Neural cell (in vitro differentiated cells): ENCODE results near the gene SLC43A3. TPM values are rescaled to one million over a fixed set of nuclear protein-coding genes. Genes with fewer than 3 reads are reported as not detected.

ENCODE experiments used
- H2AFZ ChIP-seq: fragments of 200-600, 300-800 bp; sonication (generic), shearing (Covaris generic); 2 replicates; pipeline ENCODE4 v1.6.0; 2014; ENCODE audit warnings: low read depth, mild to moderate bottlenecking, antibody characterized with exemption, low read length, moderate library complexity
- H3F3A ChIP-seq: fragments of 200-600 bp; shearing (Covaris generic); 2 replicates; pipeline ENCODE4 v1.6.1; 2016; ENCODE audit warnings: mild to moderate bottlenecking, moderate library complexity, mixed read lengths, antibody characterized with exemption, low read length; ENCODE audit not compliant: insufficient read depth, poor library complexity, severe bottlenecking
- H3K27ac ChIP-seq: fragments of 200-600, 300-800 bp; sonication (generic), shearing (Covaris generic); 2 replicates; pipeline ENCODE4 v1.5.1; 2014; ENCODE audit warnings: mild to moderate bottlenecking, low read length, moderate library complexity
- H3K27me3 ChIP-seq: fragments of 300-800, 200-600 bp; sonication (generic), shearing (Covaris generic); 2 replicates; pipeline ENCODE4 v1.6.0; 2014; ENCODE audit warnings: mild to moderate bottlenecking, low read depth, low read length, moderate library complexity; ENCODE audit not compliant: insufficient read depth
- H3K36me3 ChIP-seq: fragments of 300-800, 200-600 bp; sonication (generic), shearing (Covaris generic); 2 replicates; pipeline ENCODE4 v1.5.1; 2014; ENCODE audit warnings: mild to moderate bottlenecking, antibody characterized with exemption, low read length, moderate library complexity; ENCODE audit not compliant: insufficient read depth
- H3K4me2 ChIP-seq: fragments of 300-800, 200-600 bp; sonication (generic), shearing (Covaris generic); 2 replicates; pipeline ENCODE4 v1.6.0; 2014; ENCODE audit warnings: mild to moderate bottlenecking, low read length
- H3K4me3 ChIP-seq: fragments of 300-800, 200-600 bp; sonication (generic), shearing (Covaris generic); 2 replicates; pipeline ENCODE4 v1.5.1; 2014; ENCODE audit warnings: mild to moderate bottlenecking, low read length, moderate library complexity
- H3K79me2 ChIP-seq: fragments of 200-600 bp; shearing (Covaris generic); replicated peaks from 2 replicates; pipeline ENCODE4 v1.6.0; 2014; ENCODE audit warnings: mild to moderate bottlenecking, low read length, moderate library complexity; ENCODE audit not compliant: insufficient read depth
- H3K9ac ChIP-seq: fragments of 300-800, 200-600 bp; sonication (generic), shearing (Covaris generic); 2 replicates; pipeline ENCODE4 v1.6.1; 2016; ENCODE audit warnings: mild to moderate bottlenecking, low read length, mixed read lengths
- H3K9me2 ChIP-seq: fragments of 200-600 bp; shearing (Covaris generic); 2 replicates; pipeline ENCODE4 v1.6.1; 2016; ENCODE audit warnings: mild to moderate bottlenecking, low read length, mixed read lengths; ENCODE audit not compliant: insufficient read depth
- H3K9me3 ChIP-seq: fragments of 200-600, 300-800 bp; sonication (generic), shearing (Covaris generic); 2 replicates; pipeline ENCODE4 v1.6.1; 2016; ENCODE audit warnings: mild to moderate bottlenecking, mixed run types, low read length, moderate library complexity, mixed read lengths
- H4K20me1 ChIP-seq: fragments of 200-600 bp; shearing (Covaris generic); 2 replicates; pipeline ENCODE4 v1.6.1; 2016; ENCODE audit warnings: mild to moderate bottlenecking, mixed run types; ENCODE audit not compliant: insufficient read depth
- CTCF ChIP-seq: fragments of 450-650 bp; IDR thresholded peaks from 2 replicates; pipeline ENCODE4 v1.5.1; 2014; ENCODE audit warnings: antibody characterized with exemption, mild to moderate bottlenecking, moderate library complexity; ENCODE audit not compliant: poor library complexity, severe bottlenecking
- EP300 ChIP-seq: fragments of 450-650 bp; conservative IDR thresholded peaks from 2 replicates; pipeline ENCODE4 v1.6.1; 2014; ENCODE audit warnings: antibody characterized with exemption, mild to moderate bottlenecking, moderate library complexity; ENCODE audit not compliant: poor library complexity, severe bottlenecking
- EZH2 ChIP-seq: fragments of 200-600, 300-800 bp; shearing (Covaris generic), sonication (generic); IDR thresholded peaks from 2 replicates; pipeline ENCODE4 v1.6.1; 2014; ENCODE audit warnings: antibody characterized with exemption, low read length, borderline replicate concordance, mild to moderate bottlenecking; ENCODE audit not compliant: insufficient read depth, poor library complexity, severe bottlenecking
- MXI1 ChIP-seq: fragments of 450-650 bp; conservative IDR thresholded peaks from 2 replicates; pipeline ENCODE4 v1.6.1; 2014; ENCODE audit warnings: antibody characterized with exemption, mild to moderate bottlenecking; ENCODE audit not compliant: poor library complexity, severe bottlenecking
- POLR2AphosphoS5 ChIP-seq: IDR thresholded peaks from 2 replicates; pipeline ENCODE4 v1.6.1; 2012
- RAD21 ChIP-seq: fragments of 450-650 bp; conservative IDR thresholded peaks from 2 replicates; pipeline ENCODE4 v1.6.1; 2014; ENCODE audit warnings: antibody characterized with exemption, mild to moderate bottlenecking, moderate library complexity
- SMC3 ChIP-seq: fragments of 450-650 bp; conservative IDR thresholded peaks from 2 replicates; pipeline ENCODE4 v1.6.1; 2014; ENCODE audit warnings: antibody characterized with exemption, mild to moderate bottlenecking, moderate library complexity; ENCODE audit not compliant: poor library complexity
- TAF1 ChIP-seq: IDR thresholded peaks from 2 replicates; pipeline ENCODE4 v1.6.1; 2012; ENCODE audit warnings: low read depth
- polyA plus RNA-seq: library from polyadenylated mRNA; depleted of rRNA; stranded (reverse); fragments of >200 nt; gene quantifications from 2 replicates; pipeline ENCODE4 v1.2.3, GENCODE V29; 2014
- TF ChIP-seq, protein P1 (sequence below): IDR thresholded peaks from 2 replicates; pipeline ENCODE4 v1.6.1; 2012; ENCODE audit warnings: borderline replicate concordance

Gene SLC43A3
- polyA plus RNA-seq, 1 donor from 2014 or later = 0.33 TPM

DNA sequence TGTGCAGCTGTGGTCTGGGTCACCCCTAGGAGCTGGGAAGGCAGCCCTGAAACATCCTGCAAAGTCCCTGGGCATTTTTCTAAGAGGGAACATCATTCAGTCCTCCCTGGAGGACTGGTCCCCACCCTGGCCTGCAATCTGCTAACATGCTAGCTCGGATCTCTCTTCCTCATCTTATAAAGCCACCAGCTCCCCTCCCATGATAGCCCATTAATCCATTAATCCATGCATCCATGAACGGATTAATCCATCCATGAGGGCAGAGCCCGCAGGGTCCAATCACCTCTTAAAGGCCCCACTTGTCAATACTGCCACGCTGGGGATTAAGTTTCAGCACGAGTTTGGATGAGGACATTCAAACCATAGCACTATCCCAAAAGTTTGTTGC lies 58.1 kb downstream of the SLC43A3 start:
- H3K79me2 ChIP-seq = no peaks in the 10 kb centered on the region

GRCh38 chr11:57368106-57368844 lies 58.6 kb downstream of the SLC43A3 start:
- no peak overlapping the region for H3K9ac ChIP-seq
- H3K27me3 ChIP-seq = no peaks in the 10 kb centered on the region
- no peak for TF ChIP-seq EP300
- TF ChIP-seq, protein P1, sequence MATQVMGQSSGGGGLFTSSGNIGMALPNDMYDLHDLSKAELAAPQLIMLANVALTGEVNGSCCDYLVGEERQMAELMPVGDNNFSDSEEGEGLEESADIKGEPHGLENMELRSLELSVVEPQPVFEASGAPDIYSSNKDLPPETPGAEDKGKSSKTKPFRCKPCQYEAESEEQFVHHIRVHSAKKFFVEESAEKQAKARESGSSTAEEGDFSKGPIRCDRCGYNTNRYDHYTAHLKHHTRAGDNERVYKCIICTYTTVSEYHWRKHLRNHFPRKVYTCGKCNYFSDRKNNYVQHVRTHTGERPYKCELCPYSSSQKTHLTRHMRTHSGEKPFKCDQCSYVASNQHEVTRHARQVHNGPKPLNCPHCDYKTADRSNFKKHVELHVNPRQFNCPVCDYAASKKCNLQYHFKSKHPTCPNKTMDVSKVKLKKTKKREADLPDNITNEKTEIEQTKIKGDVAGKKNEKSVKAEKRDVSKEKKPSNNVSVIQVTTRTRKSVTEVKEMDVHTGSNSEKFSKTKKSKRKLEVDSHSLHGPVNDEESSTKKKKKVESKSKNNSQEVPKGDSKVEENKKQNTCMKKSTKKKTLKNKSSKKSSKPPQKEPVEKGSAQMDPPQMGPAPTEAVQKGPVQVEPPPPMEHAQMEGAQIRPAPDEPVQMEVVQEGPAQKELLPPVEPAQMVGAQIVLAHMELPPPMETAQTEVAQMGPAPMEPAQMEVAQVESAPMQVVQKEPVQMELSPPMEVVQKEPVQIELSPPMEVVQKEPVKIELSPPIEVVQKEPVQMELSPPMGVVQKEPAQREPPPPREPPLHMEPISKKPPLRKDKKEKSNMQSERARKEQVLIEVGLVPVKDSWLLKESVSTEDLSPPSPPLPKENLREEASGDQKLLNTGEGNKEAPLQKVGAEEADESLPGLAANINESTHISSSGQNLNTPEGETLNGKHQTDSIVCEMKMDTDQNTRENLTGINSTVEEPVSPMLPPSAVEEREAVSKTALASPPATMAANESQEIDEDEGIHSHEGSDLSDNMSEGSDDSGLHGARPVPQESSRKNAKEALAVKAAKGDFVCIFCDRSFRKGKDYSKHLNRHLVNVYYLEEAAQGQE = no peak
- TF ChIP-seq POLR2AphosphoS5 = no peak
- no peak for TF ChIP-seq CTCF
- TF ChIP-seq SMC3 = no peak
- TF ChIP-seq RAD21 = no peak
- no peak for TF ChIP-seq TAF1
- no peak for TF ChIP-seq MXI1
- TF ChIP-seq EZH2 = no peak
- no peaks in the 10 kb centered on the region for H3K36me3 ChIP-seq
- H3K27ac ChIP-seq = no peak overlapping the region
- H3F3A ChIP-seq = no peaks in the 10 kb centered on the region
- no peaks in the 10 kb centered on the region for H3K79me2 ChIP-seq
- H2AFZ ChIP-seq = no peak overlapping the region
- no peaks in the 10 kb centered on the region for H4K20me1 ChIP-seq
- no peak overlapping the region for H3K4me3 ChIP-seq
- no peak overlapping the region for H3K4me2 ChIP-seq
- no peaks in the 10 kb centered on the region for H3K9me2 ChIP-seq
- H3K9me3 ChIP-seq = no peaks in the 10 kb centered on the region

More for the DNA sequence above, 58.1 kb downstream of the SLC43A3 start:
- no peaks in the 10 kb centered on the region for H3K27me3 ChIP-seq
- no peaks in the 10 kb centered on the region for H4K20me1 ChIP-seq
- no peak overlapping the region for H3K27ac ChIP-seq
- H3K9ac ChIP-seq = no peak overlapping the region
- no peak overlapping the region for H3K4me2 ChIP-seq
- no peak overlapping the region for H3K4me3 ChIP-seq
- H3K9me2 ChIP-seq = no peaks in the 10 kb centered on the region
- H3K9me3 ChIP-seq = no peaks in the 10 kb centered on the region
- TF ChIP-seq CTCF = no peak
- no peak for TF ChIP-seq RAD21
- H2AFZ ChIP-seq = no peak overlapping the region
- no peaks in the 10 kb centered on the region for H3K36me3 ChIP-seq
- H3F3A ChIP-seq = no peaks in the 10 kb centered on the region
